ENCODE data around the gene FTCDNL1. TPM values are rescaled to one million over a fixed set of nuclear protein-coding genes. Genes with fewer than 3 reads are reported as not detected.

The FTCDNL1 gene
- total RNA-seq = 1 to 10 TPM; 1.7 to 2.0 TPM

DNA sequence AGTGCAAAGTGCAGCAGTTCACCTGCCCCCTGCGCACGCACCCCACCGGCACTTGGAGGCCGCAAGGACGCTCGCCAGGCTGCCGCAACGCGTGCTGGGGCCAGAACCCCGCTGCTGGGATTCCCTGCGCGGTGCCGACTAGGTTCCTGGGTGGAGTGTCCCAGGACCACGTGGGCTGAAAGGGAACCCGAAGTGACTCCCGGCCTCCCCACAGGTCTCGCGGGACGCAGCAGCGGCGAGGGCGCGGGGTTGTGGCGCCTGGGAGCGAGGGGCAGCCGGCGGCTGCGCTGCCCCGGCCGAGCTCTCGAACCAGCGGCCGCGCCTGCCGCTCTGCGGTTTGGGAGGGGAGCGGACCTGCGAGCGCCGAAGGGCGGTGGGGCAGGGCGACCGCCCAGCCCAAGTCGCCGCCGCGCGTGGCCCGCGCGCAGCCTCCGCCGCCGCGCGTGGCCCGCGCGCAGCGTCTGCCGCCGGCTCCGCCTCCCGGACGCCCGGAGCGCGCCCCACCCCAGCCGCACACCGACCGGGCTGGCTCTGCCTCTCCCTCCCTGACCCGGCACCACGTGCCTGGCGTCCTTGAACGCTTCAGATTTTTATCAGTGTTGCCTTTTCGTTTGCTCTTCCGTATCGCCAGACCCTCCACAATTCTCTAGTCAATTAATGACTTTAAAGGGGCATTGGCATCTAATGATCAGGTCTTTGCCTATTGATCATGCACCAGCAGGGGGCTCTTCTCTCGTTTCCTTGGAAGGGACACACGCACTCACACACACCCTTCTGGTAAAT is at the start of gene FTCDNL1:
Gene FTCDNL1, minus strand, starts transcription at position 475 of the 783 bp plus-strand sequence. CDS start 2,230 bp downstream, outside the sequence.
- ATAC-seq (ENCODE audit: low read depth) (peak; percentile 96), DNase-seq (peak; percentile 84)
- Mint-ChIP-seq H3K27ac (peak within 1 kb of the TSS; percentile 85), H3K27me3 (peaks cover 26% of the 10 kb centered on the region), H3K4me3 (peak within 1 kb of the TSS; percentile 91), H3K4me1 (peaks cover 7% of the 10 kb centered on the region), H3K9me3 (no peaks in the 10 kb centered on the region), H3K36me3 (no peaks in the 10 kb centered on the region)
- POLR2A ChIA-PET = interaction anchor here (0.5 kb wide), 1 partner anchor 112 kb away, joined by 3 read pairs; no protein-coding TSS in a partner anchor

DNA sequence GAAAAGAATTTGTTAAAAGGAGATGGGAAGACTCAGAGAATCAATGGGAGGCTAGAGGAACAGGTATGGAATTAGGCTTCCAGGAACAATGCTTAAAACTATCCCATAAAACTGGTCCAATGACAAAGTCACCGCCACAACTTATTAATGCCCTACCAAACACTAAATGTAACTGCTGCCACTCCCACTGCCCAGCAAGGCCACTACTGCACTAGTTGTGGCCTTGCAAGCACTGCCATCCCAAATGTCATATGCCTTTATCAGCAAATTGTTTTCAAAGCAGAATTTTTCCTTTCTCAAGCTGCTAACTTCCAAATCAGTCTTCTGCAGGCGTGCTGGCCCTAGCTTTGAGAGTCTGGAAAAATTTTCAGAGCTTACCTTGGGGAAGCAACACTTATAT is 45.6 kb upstream of the FTCDNL1 start:
- peaks cover 19% of the 10 kb centered on the region for H3K27me3 Mint-ChIP-seq
- POLR2A ChIA-PET = no interaction called here
- no peak overlapping the region for H3K4me3 Mint-ChIP-seq

DNA sequence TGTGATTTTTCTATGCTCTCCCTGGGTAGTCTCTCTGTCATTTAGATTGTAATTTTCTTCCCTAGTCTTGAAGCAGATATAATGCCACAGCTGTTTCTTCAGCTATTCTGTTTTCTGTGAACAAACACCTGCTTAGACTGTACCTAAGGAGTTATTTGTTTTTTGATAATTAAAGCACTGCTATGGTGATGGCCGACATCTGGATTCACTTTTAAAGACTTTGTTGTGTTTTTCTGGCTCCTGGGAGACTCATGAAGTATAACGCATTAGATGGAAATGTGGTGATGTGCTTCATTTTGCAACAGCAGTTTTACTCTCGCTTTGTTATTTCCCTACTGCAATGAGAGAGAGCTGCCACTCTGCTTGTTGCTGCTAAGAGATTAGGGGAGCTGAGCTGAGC is 44.4 kb upstream of the FTCDNL1 start:
- POLR2A ChIA-PET = no interaction called here
- H3K36me3 Mint-ChIP-seq = no peaks in the 10 kb centered on the region
- DNase-seq (no peak), ATAC-seq (ENCODE audit: low read depth) (no peak)
- no peaks in the 10 kb centered on the region for H3K4me1 Mint-ChIP-seq
- peaks cover 2% of the 10 kb centered on the region for H3K9me3 Mint-ChIP-seq
- H3K27me3 Mint-ChIP-seq = peaks cover 16% of the 10 kb centered on the region
- no peak overlapping the region for H3K27ac Mint-ChIP-seq
- H3K4me3 Mint-ChIP-seq = no peak overlapping the region

More for the DNA sequence above, 45.6 kb upstream of the FTCDNL1 start:
- ATAC-seq (ENCODE audit: low read depth) (no peak), DNase-seq (no peak)
- H3K36me3 Mint-ChIP-seq = no peaks in the 10 kb centered on the region
- peaks cover 2% of the 10 kb centered on the region for H3K9me3 Mint-ChIP-seq
- no peaks in the 10 kb centered on the region for H3K4me1 Mint-ChIP-seq
- H3K27ac Mint-ChIP-seq = no peak overlapping the region

DNA sequence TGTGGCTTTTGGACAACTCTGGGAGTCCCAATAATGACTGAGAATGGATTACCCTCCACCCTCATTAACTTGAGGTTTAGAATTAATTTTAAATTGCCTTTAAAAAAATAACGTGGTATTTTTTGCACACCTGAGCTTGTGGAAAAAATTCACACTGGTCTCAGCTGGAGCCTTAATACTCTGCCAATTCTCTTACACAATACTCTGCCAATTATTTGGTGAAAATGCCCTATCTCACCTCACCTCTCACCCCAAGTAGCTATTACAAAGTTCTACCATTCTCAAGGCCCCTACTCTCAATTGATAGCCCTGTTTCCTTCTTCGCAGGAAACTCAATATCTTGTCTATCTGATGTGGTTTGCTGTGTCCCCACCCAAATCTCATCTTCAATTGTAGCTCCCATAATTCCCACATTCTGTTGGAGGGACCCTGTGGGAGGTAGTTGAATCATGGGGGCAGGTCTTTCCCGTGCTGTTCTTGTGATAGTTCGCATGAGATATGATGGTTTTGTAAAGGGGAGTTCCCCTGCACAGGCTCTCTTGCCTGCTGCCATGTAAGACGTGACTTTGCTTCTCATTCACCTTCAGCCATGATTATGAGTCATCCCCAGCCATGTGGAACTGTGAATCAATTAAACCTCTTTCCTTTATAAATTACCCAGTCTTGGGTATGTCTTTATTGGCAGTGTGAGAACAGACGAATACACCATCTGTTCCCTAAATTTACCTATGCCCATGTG is 32.7 kb upstream of the FTCDNL1 start:
- DNase-seq (no peak), ATAC-seq (ENCODE audit: low read depth) (no peak)
- Mint-ChIP-seq H3K9me3 (peaks cover 4% of the 10 kb centered on the region), H3K36me3 (peaks cover under 1% of the 10 kb centered on the region), H3K27ac (no peak overlapping the region), H3K4me3 (no peak overlapping the region), H3K27me3 (peaks cover 11% of the 10 kb centered on the region), H3K4me1 (no peaks in the 10 kb centered on the region)
- POLR2A ChIA-PET = interaction anchor here (0.6 kb wide), 1 partner anchor 37 kb away, joined by 5 read pairs; no protein-coding TSS in a partner anchor

DNA sequence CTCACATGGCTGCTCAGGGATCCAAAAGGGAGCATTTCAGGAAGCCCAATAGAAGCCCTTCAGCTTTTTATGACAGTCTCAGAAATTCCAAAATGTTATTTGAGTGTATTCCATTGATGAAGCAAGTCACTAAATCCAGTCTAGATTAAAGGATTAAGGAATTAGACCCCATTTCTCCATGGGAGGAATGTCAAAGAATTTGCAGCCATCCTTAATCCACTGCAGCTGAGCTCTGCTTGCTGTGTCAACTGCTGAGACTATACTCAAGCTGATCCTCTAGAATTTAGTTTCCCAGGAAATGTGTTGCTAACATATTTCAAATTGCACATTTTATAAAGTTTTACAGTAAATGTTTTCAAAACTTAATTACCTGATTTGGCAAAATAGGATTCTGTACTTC is 31.7 kb upstream of the FTCDNL1 start:
- no peak for ATAC-seq (ENCODE audit: low read depth)
- no peak for DNase-seq
- Mint-ChIP-seq H3K4me1 (no peaks in the 10 kb centered on the region), H3K9me3 (peaks cover 4% of the 10 kb centered on the region), H3K36me3 (no peaks in the 10 kb centered on the region), H3K4me3 (no peak overlapping the region), H3K27ac (no peak overlapping the region), H3K27me3 (peaks cover 11% of the 10 kb centered on the region)
- POLR2A ChIA-PET = interaction anchor here (0.6 kb wide), 1 partner anchor 10 kb away, joined by 3 read pairs; no protein-coding TSS in a partner anchor

DNA sequence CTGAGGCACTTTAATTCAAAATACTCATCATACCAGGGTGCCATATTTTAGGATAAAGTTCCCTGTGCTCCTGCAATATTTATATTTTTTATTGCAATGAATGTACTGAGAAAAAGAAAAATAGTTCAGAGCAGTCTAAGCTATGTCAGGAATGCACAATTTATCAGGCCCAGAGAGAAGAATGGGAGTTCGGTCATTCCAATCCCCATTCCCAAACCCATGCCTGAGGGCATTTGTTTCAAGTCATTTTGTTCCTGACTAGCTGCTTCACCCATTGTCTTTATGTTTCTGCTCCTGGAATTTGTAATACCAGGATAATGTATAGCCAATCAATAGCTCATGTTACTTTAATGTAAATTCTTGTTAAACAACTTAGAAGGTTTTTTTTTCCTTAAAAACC is 24.4 kb upstream of the FTCDNL1 start:
- Mint-ChIP-seq H3K27me3 (peaks cover 14% of the 10 kb centered on the region), H3K4me1 (no peaks in the 10 kb centered on the region), H3K9me3 (peaks cover 7% of the 10 kb centered on the region), H3K27ac (no peak overlapping the region), H3K4me3 (no peak overlapping the region), H3K36me3 (peaks cover 3% of the 10 kb centered on the region)
- DNase-seq (no peak), ATAC-seq (ENCODE audit: low read depth) (no peak)
- POLR2A ChIA-PET = no interaction called here

DNA sequence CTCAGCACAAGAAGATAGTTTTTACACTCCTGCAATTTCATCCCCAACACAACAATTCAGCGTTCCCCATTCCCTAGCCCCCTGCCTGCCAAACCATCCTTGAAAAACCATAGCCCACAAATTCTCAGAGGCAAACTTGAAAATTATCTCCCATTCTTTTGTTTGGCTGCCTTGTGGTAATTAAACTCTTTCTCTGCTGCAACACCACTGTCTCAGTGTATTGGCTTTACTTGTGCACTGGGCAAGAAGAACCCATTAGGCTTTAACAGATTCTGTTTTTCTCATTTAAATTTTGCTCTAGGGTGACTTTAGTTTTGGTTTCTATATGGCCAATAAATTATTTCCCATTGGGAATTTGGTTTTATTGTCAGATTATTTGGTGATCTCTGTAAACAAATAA is 23.2 kb upstream of the FTCDNL1 start:
- H3K36me3 Mint-ChIP-seq = peaks cover 3% of the 10 kb centered on the region
- ATAC-seq (ENCODE audit: low read depth) = no peak
- POLR2A ChIA-PET = no interaction called here
- H3K27ac Mint-ChIP-seq = no peak overlapping the region
- peaks cover 20% of the 10 kb centered on the region for H3K27me3 Mint-ChIP-seq
- H3K4me3 Mint-ChIP-seq = no peak overlapping the region
- DNase-seq = no peak
- H3K4me1 Mint-ChIP-seq = no peaks in the 10 kb centered on the region
- H3K9me3 Mint-ChIP-seq = peaks cover 7% of the 10 kb centered on the region

DNA sequence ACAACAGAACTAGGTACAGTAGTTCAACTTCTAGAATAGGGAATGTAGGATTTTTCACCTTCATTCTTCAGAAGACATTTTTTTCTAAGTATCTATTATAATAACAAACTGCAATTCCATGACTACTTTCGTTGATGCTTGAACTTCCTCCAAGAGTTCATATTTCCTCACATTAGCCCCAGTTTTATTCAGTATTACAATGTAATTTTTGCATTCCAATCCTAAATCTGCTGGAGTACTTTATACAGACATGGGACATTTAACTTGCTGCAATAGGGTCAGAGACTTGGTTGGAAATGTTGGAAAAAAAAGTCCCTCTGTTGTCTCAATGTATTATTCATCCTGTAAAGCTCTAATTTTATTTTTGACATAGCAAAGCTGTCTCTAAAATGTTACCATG is 19.6 kb upstream of the FTCDNL1 start:
- H3K27me3 Mint-ChIP-seq = peaks cover 24% of the 10 kb centered on the region
- POLR2A ChIA-PET = no interaction called here
- ATAC-seq (ENCODE audit: low read depth) (no peak), DNase-seq (no peak)
- peaks cover 3% of the 10 kb centered on the region for H3K36me3 Mint-ChIP-seq
- peaks cover 7% of the 10 kb centered on the region for H3K9me3 Mint-ChIP-seq
- no peak overlapping the region for H3K27ac Mint-ChIP-seq
- H3K4me3 Mint-ChIP-seq = no peak overlapping the region
- H3K4me1 Mint-ChIP-seq = no peaks in the 10 kb centered on the region

DNA sequence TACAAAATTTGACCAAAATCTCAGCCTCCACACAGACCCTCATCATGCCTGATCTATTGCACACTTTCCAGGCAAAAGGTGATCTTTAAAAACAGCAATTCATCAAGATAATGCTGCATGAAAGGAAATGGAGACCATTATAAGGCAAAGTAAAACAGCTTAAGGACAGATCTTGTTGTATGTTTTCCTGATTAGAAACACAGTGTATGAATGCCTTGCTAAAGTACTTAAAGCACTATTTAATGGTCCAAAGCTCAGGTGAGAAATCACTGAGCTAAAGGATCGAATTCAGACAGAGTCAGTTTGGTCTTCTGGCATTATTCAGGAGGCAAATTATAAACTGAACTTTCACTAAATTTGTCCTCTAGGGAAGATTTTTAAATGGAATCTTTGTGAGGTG is 18.7 kb upstream of the FTCDNL1 start:
- POLR2A ChIA-PET = no interaction called here
- ATAC-seq (ENCODE audit: low read depth) (no peak), DNase-seq (no peak)
- Mint-ChIP-seq H3K9me3 (peaks cover 2% of the 10 kb centered on the region), H3K27ac (no peak overlapping the region), H3K27me3 (peaks cover 30% of the 10 kb centered on the region), H3K4me1 (no peaks in the 10 kb centered on the region), H3K36me3 (no peaks in the 10 kb centered on the region), H3K4me3 (no peak overlapping the region)

DNA sequence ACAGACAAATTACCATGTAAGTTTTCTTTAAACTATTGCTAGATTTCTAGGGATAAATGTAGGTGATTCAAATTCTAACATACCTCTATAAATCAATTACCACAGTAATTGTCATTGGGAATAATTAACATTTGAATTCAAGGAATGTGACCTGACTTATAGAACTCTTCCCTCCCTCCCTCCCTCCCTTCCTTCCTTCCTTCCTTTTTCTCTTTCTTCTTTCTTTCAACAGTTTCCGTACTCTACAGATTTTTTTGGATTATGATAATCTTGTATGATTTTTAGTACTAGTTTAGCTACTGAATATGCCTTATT is 18.2 kb upstream of the FTCDNL1 start:
- ATAC-seq (ENCODE audit: low read depth) = no peak
- H3K9me3 Mint-ChIP-seq = no peaks in the 10 kb centered on the region
- H3K4me1 Mint-ChIP-seq = no peaks in the 10 kb centered on the region
- no peak overlapping the region for H3K4me3 Mint-ChIP-seq
- DNase-seq = no peak
- POLR2A ChIA-PET = no interaction called here
- peaks cover 32% of the 10 kb centered on the region for H3K27me3 Mint-ChIP-seq
- H3K36me3 Mint-ChIP-seq = no peaks in the 10 kb centered on the region
- H3K27ac Mint-ChIP-seq = no peak overlapping the region

DNA sequence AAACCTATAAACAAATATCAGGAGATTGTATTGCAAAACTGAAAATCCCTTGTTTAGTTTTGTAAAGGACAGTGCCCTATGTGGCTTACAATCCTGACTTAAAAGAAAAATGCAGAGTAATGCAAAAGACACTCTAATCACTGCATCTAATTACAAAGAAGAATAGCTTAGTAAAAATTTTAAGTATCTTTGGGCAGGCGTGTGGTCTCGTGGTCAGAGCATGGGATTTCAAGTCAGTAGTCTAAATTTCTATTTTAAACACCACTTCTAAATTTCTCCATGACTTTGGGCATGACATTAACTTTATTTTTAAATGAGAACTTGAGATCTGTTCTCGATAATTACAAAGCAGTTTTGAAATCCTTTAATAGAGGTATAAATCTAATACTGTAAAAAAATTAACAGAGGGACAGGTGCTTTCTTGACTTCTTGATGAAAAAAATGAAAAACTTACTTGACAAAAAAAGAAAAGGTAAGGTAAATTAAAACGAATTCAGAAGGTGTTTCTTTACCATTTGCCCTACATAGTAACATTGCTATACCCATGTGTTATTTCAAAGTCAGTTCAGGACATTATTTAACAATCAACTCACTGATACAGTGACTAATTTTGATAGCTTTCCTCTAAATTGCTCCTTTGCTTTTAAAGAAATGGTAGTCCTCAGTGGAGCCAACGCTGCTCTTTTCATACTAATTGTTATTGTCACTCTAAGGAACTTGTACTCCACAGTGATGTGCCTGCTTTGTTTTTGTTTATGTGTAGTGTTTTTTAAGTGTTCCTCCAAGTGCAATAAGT is 17.6 kb upstream of the FTCDNL1 start:
- DNase-seq = no peak
- POLR2A ChIA-PET = no interaction called here
- Mint-ChIP-seq H3K36me3 (no peaks in the 10 kb centered on the region), H3K27me3 (peaks cover 36% of the 10 kb centered on the region), H3K9me3 (no peaks in the 10 kb centered on the region), H3K27ac (no peak overlapping the region), H3K4me3 (no peak overlapping the region), H3K4me1 (no peaks in the 10 kb centered on the region)
- no peak for ATAC-seq (ENCODE audit: low read depth)

DNA sequence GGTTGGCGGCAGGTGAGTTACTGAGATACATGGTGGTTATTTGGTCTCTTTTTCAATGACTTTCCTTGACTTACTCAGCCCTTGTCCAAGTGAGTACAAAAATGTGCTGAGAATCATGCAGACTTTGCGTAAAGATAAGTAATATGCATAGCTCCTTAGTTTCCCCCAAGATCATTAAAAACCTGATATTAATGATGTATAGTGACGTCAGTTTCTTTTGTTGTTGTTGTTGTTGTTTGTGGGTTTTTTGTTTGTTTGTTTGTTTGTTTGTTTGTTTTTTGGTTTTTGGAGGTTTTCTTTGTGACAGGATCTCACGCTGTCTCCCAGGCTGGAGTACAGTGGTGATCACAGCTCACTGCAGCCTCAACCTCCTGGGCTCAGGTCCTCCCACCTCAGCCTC is 14.9 kb upstream of the FTCDNL1 start:
- Mint-ChIP-seq H3K36me3 (no peaks in the 10 kb centered on the region), H3K9me3 (no peaks in the 10 kb centered on the region), H3K4me3 (no peak overlapping the region), H3K4me1 (no peaks in the 10 kb centered on the region), H3K27ac (no peak overlapping the region), H3K27me3 (peaks cover 36% of the 10 kb centered on the region)
- ATAC-seq (ENCODE audit: low read depth) = no peak
- POLR2A ChIA-PET = no interaction called here
- DNase-seq = no peak

DNA sequence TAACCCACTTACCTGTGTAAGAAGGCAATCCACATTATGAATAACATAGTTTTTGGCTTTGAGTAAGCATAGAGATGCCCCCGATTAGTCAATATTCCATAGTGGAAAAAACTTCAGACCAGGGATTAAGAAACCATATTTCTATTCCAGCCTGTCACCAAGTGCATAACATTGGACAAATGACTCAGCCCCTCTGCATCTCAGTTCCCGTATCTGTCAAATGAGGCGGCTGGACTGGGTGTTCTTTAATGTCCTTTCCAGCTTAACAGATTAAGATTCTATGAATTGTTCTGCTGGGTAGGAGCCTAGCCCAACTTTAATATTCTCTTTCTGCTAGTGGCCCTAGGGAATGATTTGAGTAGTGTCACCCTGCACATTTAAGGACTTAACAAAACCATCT is 11.8 kb upstream of the FTCDNL1 start:
- Mint-ChIP-seq H3K36me3 (no peaks in the 10 kb centered on the region), H3K27ac (no peak overlapping the region), H3K4me1 (no peaks in the 10 kb centered on the region), H3K4me3 (no peak overlapping the region), H3K9me3 (no peaks in the 10 kb centered on the region), H3K27me3 (peaks cover 20% of the 10 kb centered on the region)
- DNase-seq (no peak), ATAC-seq (ENCODE audit: low read depth) (no peak)
- POLR2A ChIA-PET = no interaction called here
